Heart right ventricle (tissue), 16 donors: ENCODE measurements around the gene MTCH1. TPM values are rescaled to one million over a fixed set of nuclear protein-coding genes. Genes with fewer than 3 reads are reported as not detected.

Experiments used
- ATAC-seq, 8 donors: fragments of 200-7000 bp; cut with Tn5 transposase; one replicate each; pipeline ENCODE4 v1.9.1; 2020; ENCODE audit warnings: mild to moderate bottlenecking in 8 of 8, moderate library complexity in 8 of 8, moderate number of reproducible peaks in 1 of 8
- DNase-seq, 2 donors: peaks; one replicate each; pipeline ENCODE4 v3.0.0-alpha.2; 2020
- H3K27ac ChIP-seq, 10 donors: fragments of 200-600 bp; sonication (generic) in 2 of 10; one replicate each; pipeline versions ENCODE4 v1.5.0 to v1.8.0; 2020 to 2022; ENCODE audit warnings: mild to moderate bottlenecking in 3 of 10
- H3K27me3 ChIP-seq, 7 donors: fragments of 200-600 bp; one replicate each; pipeline ENCODE4 v1.8.0; 2021 to 2022; ENCODE audit warnings: mild to moderate bottlenecking in 2 of 7
- H3K36me3 ChIP-seq, 9 donors: fragments of 200-600 bp; sonication (generic) in 1 of 9; one replicate each; pipeline versions ENCODE4 v1.5.0 to v1.8.0; 2020 to 2022; ENCODE audit warnings: mild to moderate bottlenecking in 2 of 9
- H3K4me1 ChIP-seq, 9 donors: fragments of 200-600 bp; sonication (generic) in 1 of 9; one replicate each; pipeline versions ENCODE4 v1.5.0 to v1.8.0; 2020 to 2022; ENCODE audit warnings: mild to moderate bottlenecking in 4 of 9
- H3K4me3 ChIP-seq, 10 donors: fragments of 200-600 bp; sonication (generic) in 2 of 10; one replicate each; pipeline versions ENCODE4 v1.5.0 to v1.8.0; 2020 to 2022; ENCODE audit warnings: mild to moderate bottlenecking in 7 of 10, moderate library complexity in 2 of 10
- H3K9me3 ChIP-seq, 11 donors: fragments of 200-600 bp in 10 of 11; sonication (generic) in 2 of 11; one replicate each; pipeline versions ENCODE4 v1.5.0 to v1.8.0; 2013 to 2022; ENCODE audit warnings: mild to moderate bottlenecking in 2 of 11, control low read depth in 1 of 11, moderate library complexity in 1 of 11
- WGBS, 2 donors: extraction: QIAGEN DNeasy Blood & Tissue Kit; methylation state at CpG; one replicate each; pipeline ENCODE4 v1.1.7; 2013; ENCODE audit warnings: inconsistent platforms in 1 of 2; 5-methylcytosine and 5-hydroxymethylcytosine counted together
- intact Hi-C, 10 donors: fragments of 100-400 bp; cut with DNase I; formaldehyde crosslinking; loops; one replicate each; pipeline versions ENCODE4 v1.11.1 to v1.14.2; 2022
- polyA plus RNA-seq, 2 donors: library from polyadenylated mRNA; stranded (reverse); fragments of 200-250 nt; gene quantifications; one replicate each; pipeline ENCODE4 v1.2.3, GENCODE V29; 2013
- total RNA-seq, 10 donors: library from RNA; stranded (reverse); fragmentation: NEBNext Ultra II Directional in 3 of 10; extraction: Animal tissue kit (Norgen Biotek cat#: 25700) in 3 of 10; gene quantifications; one replicate each; pipeline versions ENCODE4 v1.2.1 to v1.2.4, GENCODE V29; 2021 to 2023
- TF ChIP-seq, protein P1 (sequence below), 9 donors: fragments of 200-600 bp; sonication (generic) in 2 of 9; IDR thresholded peaks; one replicate each; pipeline versions ENCODE4 v1.5.0 to v1.8.0; 2021 to 2022; ENCODE audit warnings: antibody characterized with exemption in 9 of 9, mild to moderate bottlenecking in 5 of 9, moderate library complexity in 1 of 9
- donor health status: Arrhythmogenic right ventricular cardiomyopathy.
- donor health status: ischemic (EF 13 %, LVEDD 7.1; RV severe dilation, severe dysfunction).
- donor health status: healthy with polysubstance abuse.
- donor health status: DM: no; HTN: yes; CAD: no.
- donor health status: DM: no; HTN: no; CAD: no.
- donor health status: ischemic (EF 25% LVEDD 6.9; RV normal size, moderate dysfunction).
- donor health status: ischemic (EF 25% LVEDD 5.7; RV mildly dilated, moderate dysfunction).
- donor health status: healthy.
- donor health status: DM: yes; HTN: yes; CAD: no.
- donor health status: Ischemic cardiomyopathy.
- donor health status: ischemic (EF 35%, LVEDD 5.7; RV mildly dilated, moderate dysfunction).
- donor health status: nonischemic (EF 11% LVEDD 7.7; RV severe dilation, severe dysfunction).
- donor health status: DM: yes; HTN: yes; CAD: no.
- donor health status: PGD.
- donor health status: ischemic (EF 29% LVEDD 5.4; RV normal size, mild dysfunction).
- donor health status: nonischemic (EF 23%, LVEDD 6.1; RV moderate dilation, normal function).

MTCH1 gene
- total and polyA plus RNA-seq, 12 donors = 82.6 to 341 (median 156) TPM

DNA sequence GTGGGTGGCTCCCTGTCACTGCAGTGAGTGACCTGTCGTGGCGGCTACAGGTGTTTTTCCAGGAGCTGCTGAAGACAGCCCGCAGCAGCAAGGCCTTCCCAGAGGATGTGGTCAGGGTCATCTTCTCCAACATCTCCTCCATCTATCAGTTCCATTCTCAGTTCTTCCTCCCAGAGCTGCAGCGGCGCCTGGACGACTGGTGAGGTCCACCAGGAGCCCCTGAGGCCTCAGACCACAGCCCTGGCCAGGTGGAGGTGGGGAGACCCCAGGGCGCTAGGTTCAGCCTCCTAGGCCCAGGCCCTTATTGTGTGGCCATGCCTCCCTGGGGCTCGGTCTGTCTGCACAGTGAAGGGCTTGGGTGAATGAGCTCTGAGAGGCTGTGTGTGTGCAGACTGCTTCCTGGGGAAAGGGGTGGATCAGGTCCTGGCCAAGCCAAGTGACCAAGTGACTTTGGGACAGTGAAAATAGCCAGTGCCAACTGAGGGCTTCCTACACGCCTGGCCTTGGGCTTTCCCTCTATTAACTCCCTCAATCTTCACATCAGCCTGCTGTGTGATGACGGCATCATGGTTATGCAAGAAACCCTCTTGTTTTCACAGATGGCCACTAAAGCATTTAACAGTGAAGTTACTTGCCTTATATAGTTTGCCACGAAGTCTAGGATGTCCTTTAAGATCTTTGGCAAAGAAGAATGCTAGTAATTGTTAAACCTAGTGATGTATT, 25.8 kb upstream of the MTCH1 start:
- Histone ChIP-seq H3K4me3 (no peak overlapping the region), H3K4me1 (peaks cover 0 to 16% (median 0%) of the 10 kb centered on the region in 9 donors), H3K27ac (no peak overlapping the region), H3K36me3 (peaks cover 0 to 46% (median 0%) of the 10 kb centered on the region in 9 donors), H3K27me3 (no peaks in the 10 kb centered on the region), H3K9me3 (no peaks in the 10 kb centered on the region)
- DNase-seq (no peak), ATAC-seq (no peak)
- intact Hi-C loops = loop anchor here in 1 of 10 donors (10.0 kb wide), 1 partner anchor 117 kb away; no protein-coding TSS in a partner anchor
- WGBS, 2 donors = 85 to 88% methylated on average over 11 of the region's 11 CpGs
- TF ChIP-seq, protein P1, sequence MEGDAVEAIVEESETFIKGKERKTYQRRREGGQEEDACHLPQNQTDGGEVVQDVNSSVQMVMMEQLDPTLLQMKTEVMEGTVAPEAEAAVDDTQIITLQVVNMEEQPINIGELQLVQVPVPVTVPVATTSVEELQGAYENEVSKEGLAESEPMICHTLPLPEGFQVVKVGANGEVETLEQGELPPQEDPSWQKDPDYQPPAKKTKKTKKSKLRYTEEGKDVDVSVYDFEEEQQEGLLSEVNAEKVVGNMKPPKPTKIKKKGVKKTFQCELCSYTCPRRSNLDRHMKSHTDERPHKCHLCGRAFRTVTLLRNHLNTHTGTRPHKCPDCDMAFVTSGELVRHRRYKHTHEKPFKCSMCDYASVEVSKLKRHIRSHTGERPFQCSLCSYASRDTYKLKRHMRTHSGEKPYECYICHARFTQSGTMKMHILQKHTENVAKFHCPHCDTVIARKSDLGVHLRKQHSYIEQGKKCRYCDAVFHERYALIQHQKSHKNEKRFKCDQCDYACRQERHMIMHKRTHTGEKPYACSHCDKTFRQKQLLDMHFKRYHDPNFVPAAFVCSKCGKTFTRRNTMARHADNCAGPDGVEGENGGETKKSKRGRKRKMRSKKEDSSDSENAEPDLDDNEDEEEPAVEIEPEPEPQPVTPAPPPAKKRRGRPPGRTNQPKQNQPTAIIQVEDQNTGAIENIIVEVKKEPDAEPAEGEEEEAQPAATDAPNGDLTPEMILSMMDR (IDR thresholded peaks at IDR 0.05) = no peak

DNA sequence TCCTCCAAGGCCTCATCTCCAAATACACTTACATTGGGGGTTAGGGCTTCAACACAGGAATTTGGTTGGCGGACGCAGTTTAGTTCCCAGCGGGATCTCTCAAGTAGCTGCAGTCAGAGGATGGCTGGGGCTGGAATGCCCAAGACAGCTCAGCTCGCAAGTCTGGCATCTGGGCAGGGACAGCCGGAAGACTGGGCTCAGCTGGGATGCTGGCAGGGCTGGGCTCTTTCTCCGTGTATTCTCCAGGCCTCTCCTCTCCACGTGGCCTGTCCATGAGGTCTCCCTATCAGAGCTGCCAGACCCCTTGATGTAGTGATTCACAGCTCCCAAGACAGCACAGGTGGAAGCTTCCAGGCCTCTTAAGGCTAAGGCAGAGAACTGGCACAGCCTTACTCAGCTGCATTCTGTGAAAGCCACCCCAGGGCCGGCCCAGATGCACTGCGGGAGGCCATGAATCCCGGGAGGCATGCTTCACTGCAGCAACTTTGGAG, 24.5 kb upstream of the MTCH1 start:
- Histone ChIP-seq H3K36me3 (peaks cover 0 to 35% (median 0%) of the 10 kb centered on the region in 9 donors), H3K27me3 (no peaks in the 10 kb centered on the region), H3K27ac (no peak overlapping the region), H3K4me1 (peaks cover 0 to 24% (median 0%) of the 10 kb centered on the region in 9 donors), H3K4me3 (no peak overlapping the region), H3K9me3 (no peaks in the 10 kb centered on the region)
- intact Hi-C loops = loop anchor here in 1 of 10 donors (10.0 kb wide), 1 partner anchor 116 kb away; no protein-coding TSS in a partner anchor
- TF ChIP-seq, protein P1 (IDR thresholded peaks at IDR 0.05) = no peak
- ATAC-seq (no peak), DNase-seq (no peak)
- 87 to 92% methylated on average over 10 of the region's 10 CpGs for WGBS, 2 donors

DNA sequence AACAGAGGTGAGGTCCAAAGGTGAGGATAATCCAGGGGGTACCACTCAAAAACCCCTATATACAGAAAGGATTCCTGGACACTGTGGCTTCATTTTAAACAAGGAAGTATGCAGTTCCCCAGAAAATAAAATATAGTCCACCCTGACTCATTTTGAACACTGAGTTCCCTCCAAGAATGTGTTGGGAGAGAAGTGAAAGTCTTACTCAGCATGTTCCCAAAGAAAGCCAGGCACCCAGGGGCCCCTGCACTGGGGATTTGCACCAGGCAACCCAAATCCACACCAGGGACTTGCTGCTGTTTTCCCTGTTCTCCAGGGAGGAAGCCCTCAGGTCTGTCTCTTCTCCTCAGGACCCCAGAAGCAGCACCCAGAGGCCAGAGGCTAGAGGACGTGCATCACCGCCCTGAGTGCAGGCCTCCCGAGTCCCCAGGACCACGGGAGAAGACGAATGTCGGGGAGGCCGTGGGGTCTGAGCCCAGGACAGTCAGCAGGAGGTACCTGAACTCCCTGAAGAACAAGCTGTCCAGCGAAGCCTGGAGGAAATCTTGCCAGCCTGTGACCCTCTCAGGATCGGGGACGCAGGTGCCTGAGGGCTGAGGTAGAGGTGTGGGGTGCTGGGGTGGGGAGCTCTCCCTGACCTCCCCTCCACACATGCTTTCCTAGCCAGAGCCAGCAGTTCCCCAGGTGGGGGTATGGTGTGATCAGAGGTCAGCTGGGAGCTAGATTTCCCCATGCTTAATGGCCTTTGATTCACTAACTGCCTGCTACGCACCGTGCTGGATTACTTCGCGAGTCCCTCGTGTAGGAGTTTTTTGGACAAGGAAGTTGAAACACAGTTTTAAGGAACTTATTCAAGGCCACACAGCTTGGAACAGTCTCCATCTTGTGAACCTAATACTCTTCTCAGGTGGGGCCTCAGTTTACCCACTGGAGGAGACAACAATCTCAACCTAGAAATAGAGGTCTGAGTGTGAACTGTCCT, 22.8 kb upstream of the MTCH1 start:
- ATAC-seq (peak in 6 of 8 donors; percentile 8 to 51 (median 27)), DNase-seq (no peak)
- Histone ChIP-seq H3K4me3 (peak overlapping the region in 1 of 10 donors; percentile 60), H3K9me3 (no peaks in the 10 kb centered on the region), H3K27me3 (no peaks in the 10 kb centered on the region), H3K36me3 (peaks cover 0 to 20% (median 0%) of the 10 kb centered on the region in 9 donors), H3K27ac (peak overlapping the region in 1 of 10 donors; percentile 86), H3K4me1 (peaks cover 0 to 27% (median 0%) of the 10 kb centered on the region in 9 donors)
- TF ChIP-seq, protein P1 (IDR thresholded peaks at IDR 0.05) = no peak
- intact Hi-C loops = no loop called here
- 85 to 91% methylated on average over 15 of the region's 15 CpGs for WGBS, 2 donors
